Naive thymus-derived CD4-positive, alpha-beta T cell (primary cell): ENCODE results near the gene HYAL2. TPM values are rescaled to one million over a fixed set of nuclear protein-coding genes. Genes with fewer than 3 reads are reported as not detected.

Source experiments
- ATAC-seq: fragments of 150-1000 bp; cut with Tn5 transposase; 2 replicates; pipeline ENCODE4 v1.10.0; 2021; ENCODE audit warnings: mild to moderate bottlenecking, moderate library complexity
- CTCF ChIA-PET: fragments of 350-600 bp; sonication (Branson Sonifier 250); formaldehyde crosslinking; loops from one replicate; lab custom pipeline; 2021; ENCODE audit warnings: antibody characterized with exemption; lab: Charles Lee
- POLR2A ChIA-PET: fragments of 350-600 bp; sonication (Branson Sonifier 250); formaldehyde crosslinking; loops from one replicate; lab custom pipeline; 2021; ENCODE audit warnings: antibody characterized with exemption, inconsistent platforms; lab: Charles Lee
- DNase-seq, 9 donors: peaks; one replicate each; pipeline versions ENCODE4 v3.0.0 to v3.0.0-alpha.2; 2020 to 2022; ENCODE audit warnings: mixed read lengths in 1 of 9
- H3K27ac ChIP-seq: one replicate; pipeline ENCODE4 v1.7.0; 2013; ENCODE audit warnings: mild to moderate bottlenecking, low read depth, low read length, moderate library complexity
- H3K27me3 ChIP-seq, 2 donors: one replicate each; pipeline ENCODE4 v1.7.0; 2013; ENCODE audit warnings: low read length in 2 of 2, mild to moderate bottlenecking in 2 of 2, moderate library complexity in 2 of 2; ENCODE audit not compliant: control insufficient read depth in 2 of 2, insufficient read depth in 2 of 2
- H3K36me3 ChIP-seq, 3 experiments: 1 replicate in 2 of 3; 2 replicates in 1 of 3; pipeline ENCODE4 v1.7.0; 2013; ENCODE audit warnings: low read length in 3 of 3, mild to moderate bottlenecking in 3 of 3, moderate library complexity in 1 of 3; ENCODE audit not compliant: insufficient read depth in 3 of 3, control insufficient read depth in 2 of 3
- H3K4me1 ChIP-seq, 2 donors: one replicate each; pipeline ENCODE4 v1.7.0; 2013; ENCODE audit warnings: low read length in 2 of 2, mild to moderate bottlenecking in 2 of 2, moderate library complexity in 1 of 2; ENCODE audit not compliant: control insufficient read depth in 2 of 2, insufficient read depth in 2 of 2
- H3K4me3 ChIP-seq: 2 replicates; pipeline ENCODE4 v1.7.0; 2013; ENCODE audit warnings: mild to moderate bottlenecking, low read length
- H3K9me3 ChIP-seq, 3 experiments: 1 replicate in 2 of 3; 2 replicates in 1 of 3; pipeline ENCODE4 v1.7.0; 2013; ENCODE audit warnings: low read length in 3 of 3; ENCODE audit not compliant: control insufficient read depth in 2 of 3
- H3K27ac Mint-ChIP-seq, 9 donors: one replicate each; pipeline ENCODE4 v1.8.0; 2020 to 2022; ENCODE audit warnings: mixed read lengths in 9 of 9, mild to moderate bottlenecking in 8 of 9, moderate library complexity in 5 of 9, inconsistent platforms in 2 of 9
- H3K27me3 Mint-ChIP-seq, 5 donors: one replicate each; pipeline ENCODE4 v1.8.0; 2021 to 2022; ENCODE audit warnings: mixed read lengths in 5 of 5, mild to moderate bottlenecking in 1 of 5
- H3K36me3 Mint-ChIP-seq, 5 donors: one replicate each; pipeline ENCODE4 v1.8.0; 2020 to 2022; ENCODE audit warnings: mixed read lengths in 5 of 5, mild to moderate bottlenecking in 3 of 5, inconsistent platforms in 1 of 5
- H3K4me1 Mint-ChIP-seq, 7 donors: one replicate each; pipeline ENCODE4 v1.8.0; 2020 to 2022; ENCODE audit warnings: mixed read lengths in 7 of 7, mild to moderate bottlenecking in 3 of 7, inconsistent platforms in 1 of 7
- H3K4me3 Mint-ChIP-seq, 10 donors: one replicate each; pipeline ENCODE4 v1.8.0; 2020 to 2022; ENCODE audit warnings: mild to moderate bottlenecking in 10 of 10, mixed read lengths in 10 of 10, moderate library complexity in 6 of 10, inconsistent platforms in 2 of 10
- H3K9me3 Mint-ChIP-seq, 11 donors: one replicate each; pipeline ENCODE4 v1.8.0; 2020 to 2022; ENCODE audit warnings: mixed read lengths in 11 of 11, mild to moderate bottlenecking in 4 of 11, inconsistent platforms in 1 of 11, moderate library complexity in 1 of 11
- intact Hi-C, 2 donors: fragments of 100-400 bp; cut with micrococcal nuclease; formaldehyde crosslinking; loops; one replicate each; pipeline ENCODE4 v1.15.1; 2023
- polyA plus RNA-seq, 2 donors: library from polyadenylated mRNA; unstranded; fragments of 300-500 nt; fragmentation: Illumina TruSeq; gene quantifications; one replicate each; pipeline ENCODE4 v1.2.3, GENCODE V29; 2021
- total RNA-seq, 6 experiments: library from RNA in 5 of 6; stranded (reverse) in 5 of 6; gene quantifications; 1 replicate in 5 of 6; 2 replicates in 1 of 6; pipeline ENCODE4 v1.2.3 and lab custom pipeline; 2021 to 2026

Gene HYAL2
- total and polyA plus RNA-seq, 7 experiments from 2014 or later = 1.5 to 5.3 (median 3.2) TPM

DNA sequence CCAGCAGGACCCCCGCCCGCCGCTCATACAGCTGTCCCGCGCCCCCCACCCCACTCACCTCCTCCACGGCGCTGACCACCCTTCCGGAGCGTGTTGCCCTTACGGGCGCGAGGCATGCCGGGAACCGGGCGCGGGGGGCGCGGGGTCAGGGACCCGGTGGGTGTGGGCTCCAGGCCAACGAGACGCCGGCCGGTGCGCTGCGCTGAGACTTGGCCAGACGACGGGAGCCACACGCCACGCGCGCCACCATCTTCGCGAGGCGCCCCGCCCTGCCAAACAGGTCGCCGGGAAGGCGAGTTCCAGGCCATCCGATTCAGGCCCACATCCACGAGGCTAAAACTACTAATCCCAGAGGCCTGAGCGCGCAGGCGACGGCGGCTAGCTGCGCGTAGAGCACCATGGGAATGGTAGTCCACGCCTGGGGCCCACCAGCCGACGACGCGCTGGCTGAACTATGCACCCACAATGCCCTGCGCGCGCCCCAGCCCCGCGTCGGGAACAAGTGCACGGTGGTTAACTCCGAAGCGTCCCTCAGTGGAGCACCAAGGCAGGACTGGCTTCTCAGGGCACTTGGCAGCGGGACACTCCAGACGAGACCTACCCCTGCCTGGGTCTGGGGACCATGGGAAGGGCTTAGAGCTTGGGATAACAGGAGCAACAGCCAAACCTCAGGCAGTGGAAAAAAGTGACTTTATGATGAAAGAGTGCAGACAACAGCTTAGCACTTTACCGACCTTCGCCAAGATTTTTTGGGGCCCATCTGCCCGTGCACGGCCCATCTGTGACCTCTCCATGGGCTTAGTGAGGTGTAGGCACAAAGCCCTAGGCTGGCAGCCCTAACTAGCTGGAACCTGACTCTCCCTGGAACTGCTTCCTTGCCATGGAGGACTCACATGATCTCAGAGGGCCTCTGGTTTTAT lies 30.1 kb downstream of the HYAL2 start, which contains the start of gene IFRD2:
Gene IFRD2, minus strand, starts transcription at position 271 of the 920 bp plus-strand sequence. Its CDS starts 155 bp downstream, at position 116.
- no peaks in the 10 kb centered on the region for H3K27me3 ChIP-seq
- ChIA-PET POLR2A (interaction anchor here (0.5 to 3.1 kb wide), 12 partner anchors 7 to 1002 kb away, joined by 3 to 18 read pairs (median 3); partner anchors contain the start of genes CYB561D2, GNAI2, HYAL1 and HYAL3), CTCF (interaction anchor here (0.5 to 2.1 kb wide), 8 partner anchors 11 to 164 kb away, joined by 3 to 6 read pairs (median 4); partner anchors contain the start of gene HYAL2)
- Mint-ChIP-seq H3K27me3 (no peaks in the 10 kb centered on the region), H3K9me3 (no peaks in the 10 kb centered on the region), H3K27ac (peak within 1 kb of the TSS; percentile 85 to 97 (median 93)), H3K4me3 (peak within 1 kb of the TSS; percentile 81 to 99 (median 88)), H3K4me1 (peaks cover 16 to 22% (median 19%) of the 10 kb centered on the region in 7 donors), H3K36me3 (peaks cover 0 to 9% (median 2%) of the 10 kb centered on the region in 5 donors)
- peaks cover 13 to 16% of the 10 kb centered on the region in 2 donors for H3K4me1 ChIP-seq
- H3K4me3 ChIP-seq = peak within 1 kb of the TSS; percentile 62
- ATAC-seq = peak; percentile 99
- H3K27ac ChIP-seq = peak within 1 kb of the TSS; percentile 79
- intact Hi-C loops = loop anchor here (1.0 to 10.0 kb wide), 17 partner anchors 19 to 1818 kb away; partner anchors contain the start of genes TMEM115 (in 2 of the 2), TUSC2 (in 2 of the 2), DUSP7 (in 1 of the 2) and INKA1 (in 1 of the 2)
- DNase-seq = peak; percentile 81 to 97 (median 94)
- no peaks in the 10 kb centered on the region for H3K9me3 ChIP-seq
- H3K36me3 ChIP-seq = peaks cover 0 to 44% (median 9%) of the 10 kb centered on the region in 3 experiments

DNA sequence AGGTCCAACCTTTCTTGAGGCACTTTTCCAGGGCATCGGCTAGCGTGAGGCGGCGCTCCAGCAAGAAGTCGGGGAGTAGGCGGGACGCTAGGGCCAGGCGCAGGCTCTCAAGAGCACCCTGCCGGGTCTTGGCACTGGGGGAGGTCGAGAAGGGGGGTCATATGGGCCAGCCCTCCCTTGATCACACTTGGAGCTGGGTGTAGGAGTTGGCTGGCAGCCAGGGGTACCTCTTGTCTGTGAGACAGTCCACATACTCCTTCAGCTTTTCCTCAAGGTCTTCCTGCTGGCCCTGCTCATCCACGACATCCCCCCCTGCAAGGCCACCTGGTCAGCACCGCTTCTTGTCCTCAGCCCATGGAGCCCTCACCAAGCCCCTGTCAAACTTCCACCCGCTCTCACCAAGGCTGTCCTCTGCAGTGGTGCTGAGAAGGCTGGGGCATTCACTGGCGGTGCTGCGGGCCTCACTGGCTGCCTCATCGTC lies 32.3 kb downstream of the HYAL2 start:
- Histone ChIP-seq H3K4me3 (no peak overlapping the region), H3K27me3 (no peaks in the 10 kb centered on the region), H3K4me1 (peaks cover 13 to 16% of the 10 kb centered on the region in 2 donors), H3K9me3 (no peaks in the 10 kb centered on the region), H3K27ac (no peak overlapping the region), H3K36me3 (peaks cover 0 to 51% (median 9%) of the 10 kb centered on the region in 3 experiments)
- peaks cover 16 to 22% (median 17%) of the 10 kb centered on the region in 7 donors for H3K4me1 Mint-ChIP-seq
- H3K9me3 Mint-ChIP-seq = no peaks in the 10 kb centered on the region
- POLR2A ChIA-PET = interaction anchor here (1.8 kb wide), 1 partner anchor 10 kb away, joined by 4 read pairs; no protein-coding TSS in a partner anchor
- no peak overlapping the region for H3K27ac Mint-ChIP-seq
- peaks cover 0 to 9% (median 1%) of the 10 kb centered on the region in 5 donors for H3K36me3 Mint-ChIP-seq
- CTCF ChIA-PET = no interaction called here
- ATAC-seq = no peak
- peak overlapping the region in 6 of 10 donors; percentile 17 to 85 (median 39) for H3K4me3 Mint-ChIP-seq
- no peaks in the 10 kb centered on the region for H3K27me3 Mint-ChIP-seq
- DNase-seq = no peak
- intact Hi-C loops = loop anchor here (10.0 kb wide), 5 partner anchors 205 to 1815 kb away; partner anchors contain the start of genes DUSP7 (in 1 of the 2), INKA1 (in 1 of the 2), IP6K2 (in 1 of the 2) and RBM5 (in 1 of the 2)

DNA sequence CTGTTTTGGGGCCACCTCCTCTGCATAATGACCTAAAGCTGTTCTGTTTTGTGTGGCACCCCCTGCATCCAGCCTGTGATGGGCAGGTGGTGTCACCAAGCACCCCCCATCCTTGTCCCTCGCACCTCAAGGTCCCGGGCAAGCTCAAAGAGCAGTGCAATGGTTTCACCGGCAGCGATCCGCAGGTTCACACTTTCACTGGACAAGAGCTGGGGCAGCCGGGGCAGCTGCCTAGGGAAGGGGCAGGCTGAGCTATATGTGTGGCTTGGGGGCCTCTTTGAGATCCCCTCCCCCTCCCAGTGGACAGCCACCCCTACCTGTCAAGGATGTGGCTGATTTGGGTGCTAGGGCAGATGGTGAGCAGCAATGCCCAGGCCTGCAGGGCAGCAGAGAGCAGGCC lies 33.4 kb downstream of the HYAL2 start:
- H3K4me3 Mint-ChIP-seq = peak overlapping the region in 3 of 10 donors; percentile 25 to 77 (median 39)
- Histone ChIP-seq H3K4me3 (no peak overlapping the region), H3K9me3 (no peaks in the 10 kb centered on the region), H3K4me1 (peaks cover 13 to 16% of the 10 kb centered on the region in 2 donors), H3K27ac (no peak overlapping the region), H3K27me3 (no peaks in the 10 kb centered on the region), H3K36me3 (peaks cover 0 to 51% (median 9%) of the 10 kb centered on the region in 3 experiments)
- intact Hi-C loops = no loop called here
- H3K27me3 Mint-ChIP-seq = no peaks in the 10 kb centered on the region
- H3K36me3 Mint-ChIP-seq = peaks cover 0 to 9% (median 1%) of the 10 kb centered on the region in 5 donors
- CTCF ChIA-PET = interaction anchor here (0.7 kb wide), 1 partner anchor 233 kb away, joined by 3 read pairs; no protein-coding TSS in a partner anchor
- no peak overlapping the region for H3K27ac Mint-ChIP-seq
- H3K9me3 Mint-ChIP-seq = no peaks in the 10 kb centered on the region
- POLR2A ChIA-PET = interaction anchor here (1.8 kb wide), 1 partner anchor 11 kb away, joined by 4 read pairs; no protein-coding TSS in a partner anchor
- ATAC-seq = no peak
- peaks cover 16 to 22% (median 17%) of the 10 kb centered on the region in 7 donors for H3K4me1 Mint-ChIP-seq
- no peak for DNase-seq

DNA sequence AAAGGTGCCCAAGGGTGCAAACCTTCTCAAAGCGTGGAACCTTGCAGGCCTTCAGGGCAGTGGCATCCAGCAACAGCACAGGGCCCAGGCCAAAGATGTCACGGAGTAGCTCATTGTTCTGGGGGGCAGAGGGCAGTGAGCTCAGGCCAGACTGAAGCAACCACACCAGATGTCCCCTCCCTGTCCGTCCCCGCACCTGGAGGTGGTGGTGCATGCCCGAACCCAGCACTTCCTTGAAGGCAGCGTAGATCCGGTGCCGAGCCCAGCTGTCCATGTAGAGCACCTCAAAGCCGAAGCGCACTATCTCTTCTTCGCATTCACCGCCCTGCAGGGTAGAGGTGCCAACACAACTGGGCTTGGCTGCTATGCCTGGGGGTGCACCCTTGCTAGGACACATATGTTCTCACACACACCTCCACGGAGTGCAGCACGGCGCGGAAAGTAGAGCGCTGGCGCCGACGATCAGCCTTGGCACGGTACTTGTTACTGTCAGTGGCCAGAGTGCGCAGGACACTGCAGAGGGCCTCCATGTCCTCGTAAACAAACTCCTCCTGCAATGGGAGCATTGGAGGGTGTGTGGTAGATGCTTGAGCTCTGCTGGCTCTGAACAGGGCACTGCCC lies 34.0 kb downstream of the HYAL2 start:
- DNase-seq (no peak), ATAC-seq (no peak)
- Histone ChIP-seq H3K27me3 (no peaks in the 10 kb centered on the region), H3K36me3 (peaks cover 0 to 51% (median 9%) of the 10 kb centered on the region in 3 experiments), H3K4me1 (peaks cover 13 to 16% of the 10 kb centered on the region in 2 donors), H3K27ac (no peak overlapping the region), H3K4me3 (no peak overlapping the region), H3K9me3 (no peaks in the 10 kb centered on the region)
- Mint-ChIP-seq H3K36me3 (peaks cover 0 to 9% (median 1%) of the 10 kb centered on the region in 5 donors), H3K9me3 (no peaks in the 10 kb centered on the region), H3K4me3 (peak overlapping the region in 1 of 10 donors; percentile 41), H3K27ac (no peak overlapping the region), H3K27me3 (no peaks in the 10 kb centered on the region), H3K4me1 (peaks cover 16 to 22% (median 17%) of the 10 kb centered on the region in 7 donors)
- POLR2A ChIA-PET = no interaction called here
- CTCF ChIA-PET = interaction anchor here (0.7 kb wide), 1 partner anchor 233 kb away, joined by 3 read pairs; no protein-coding TSS in a partner anchor
- intact Hi-C loops = no loop called here

DNA sequence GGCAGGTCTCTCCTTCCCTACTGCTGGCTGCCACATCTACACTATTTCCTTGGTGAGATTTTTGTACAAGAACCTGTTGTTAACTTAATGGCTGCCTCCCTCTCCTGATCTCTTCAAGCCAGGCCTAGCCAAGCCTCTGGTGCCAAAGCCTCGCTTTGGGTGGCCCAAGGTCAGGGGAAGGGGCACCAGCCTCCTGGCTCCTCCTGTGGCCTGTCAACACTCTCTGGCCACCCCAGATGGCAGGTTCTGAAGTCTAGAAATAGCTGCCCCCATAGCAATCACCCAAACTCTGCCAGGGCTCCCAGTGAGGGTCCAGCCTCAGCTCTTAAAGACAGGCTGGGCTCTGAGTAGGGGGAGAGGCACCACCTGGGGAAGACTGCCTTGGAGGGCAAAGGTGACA lies 35.3 kb downstream of the HYAL2 start:
- POLR2A ChIA-PET = no interaction called here

More for the DNA sequence above, 35.3 kb downstream of the HYAL2 start:
- no peak for ATAC-seq
- intact Hi-C loops = no loop called here
- Histone ChIP-seq H3K27me3 (no peaks in the 10 kb centered on the region), H3K4me3 (no peak overlapping the region), H3K27ac (no peak overlapping the region), H3K9me3 (no peaks in the 10 kb centered on the region), H3K4me1 (peaks cover 7 to 10% of the 10 kb centered on the region in 2 donors), H3K36me3 (peaks cover 0 to 51% (median 9%) of the 10 kb centered on the region in 3 experiments)
- peaks cover 0 to 9% (median 1%) of the 10 kb centered on the region in 5 donors for H3K36me3 Mint-ChIP-seq
- H3K9me3 Mint-ChIP-seq = no peaks in the 10 kb centered on the region
- H3K27ac Mint-ChIP-seq = peak overlapping the region in 2 of 9 donors; percentile 41 to 54
- peak overlapping the region in 1 of 10 donors; percentile 61 for H3K4me3 Mint-ChIP-seq
- H3K4me1 Mint-ChIP-seq = peaks cover 6 to 13% (median 9%) of the 10 kb centered on the region in 7 donors
- no peaks in the 10 kb centered on the region for H3K27me3 Mint-ChIP-seq
- no peak for DNase-seq
- CTCF ChIA-PET = no interaction called here
